OCI-LY1 (cell line): Measurements from ENCODE around the gene RGS4.

Source experiments
- EZH2 ChIP-seq: fragments of 200-600 bp; sonication (generic), shearing (Covaris generic); IDR thresholded peaks from 2 replicates; pipeline ENCODE4 v1.8.0; 2017; ENCODE audit warnings: borderline replicate concordance, mixed run types, mild to moderate bottlenecking, antibody characterized with exemption, low read length, moderate library complexity, mixed read lengths
- TF ChIP-seq, protein P1 (sequence below): fragments of 200-600 bp; sonication (generic), shearing (Covaris generic); IDR thresholded peaks from 2 replicates; pipeline ENCODE4 v1.5.1; 2017; ENCODE audit warnings: mild to moderate bottlenecking, antibody characterized with exemption, low read length, moderate library complexity, mixed read lengths

DNA sequence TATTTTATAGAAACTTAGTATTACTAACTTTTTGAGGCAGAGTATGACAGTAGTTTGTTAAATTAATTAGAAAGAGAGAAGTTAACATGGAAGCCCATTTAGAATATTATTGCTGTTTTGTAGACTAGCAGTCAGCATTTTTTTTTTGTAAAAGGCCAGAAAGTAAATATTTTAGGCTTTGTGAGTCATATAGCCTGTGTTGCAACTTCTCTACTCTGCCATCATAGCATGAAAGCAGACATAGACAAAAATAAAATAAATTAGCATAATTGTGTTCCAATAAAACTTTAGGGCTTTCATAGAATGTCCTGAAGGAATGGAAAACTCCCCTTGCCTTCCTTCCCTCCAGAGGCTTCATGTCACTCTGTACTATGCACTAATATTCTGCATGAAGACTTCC lies 12.3 kb upstream of the RGS4 start:
- TF ChIP-seq, protein P1, sequence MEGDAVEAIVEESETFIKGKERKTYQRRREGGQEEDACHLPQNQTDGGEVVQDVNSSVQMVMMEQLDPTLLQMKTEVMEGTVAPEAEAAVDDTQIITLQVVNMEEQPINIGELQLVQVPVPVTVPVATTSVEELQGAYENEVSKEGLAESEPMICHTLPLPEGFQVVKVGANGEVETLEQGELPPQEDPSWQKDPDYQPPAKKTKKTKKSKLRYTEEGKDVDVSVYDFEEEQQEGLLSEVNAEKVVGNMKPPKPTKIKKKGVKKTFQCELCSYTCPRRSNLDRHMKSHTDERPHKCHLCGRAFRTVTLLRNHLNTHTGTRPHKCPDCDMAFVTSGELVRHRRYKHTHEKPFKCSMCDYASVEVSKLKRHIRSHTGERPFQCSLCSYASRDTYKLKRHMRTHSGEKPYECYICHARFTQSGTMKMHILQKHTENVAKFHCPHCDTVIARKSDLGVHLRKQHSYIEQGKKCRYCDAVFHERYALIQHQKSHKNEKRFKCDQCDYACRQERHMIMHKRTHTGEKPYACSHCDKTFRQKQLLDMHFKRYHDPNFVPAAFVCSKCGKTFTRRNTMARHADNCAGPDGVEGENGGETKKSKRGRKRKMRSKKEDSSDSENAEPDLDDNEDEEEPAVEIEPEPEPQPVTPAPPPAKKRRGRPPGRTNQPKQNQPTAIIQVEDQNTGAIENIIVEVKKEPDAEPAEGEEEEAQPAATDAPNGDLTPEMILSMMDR, result no peak
- no peak for TF ChIP-seq EZH2
